Lower lobe of right lung (tissue), 2 donors: ENCODE data around the gene CLMP. TPM values are rescaled to one million over a fixed set of nuclear protein-coding genes. Genes with fewer than 3 reads are reported as not detected.

Source experiments
- ATAC-seq, 2 donors: fragments of 200-7000 bp; cut with Tn5 transposase; one replicate each; pipeline ENCODE4 v1.9.1; 2020 to 2022; ENCODE audit warnings: mild to moderate bottlenecking in 2 of 2, moderate library complexity in 2 of 2
- DNase-seq: peaks from one replicate; pipeline ENCODE4 v3.0.0-alpha.2; 2020
- H3K27ac ChIP-seq: fragments of 200-600 bp; one replicate; pipeline ENCODE4 v1.8.0; 2022
- H3K27me3 ChIP-seq: fragments of 200-600 bp; one replicate; pipeline ENCODE4 v1.8.0; 2022; ENCODE audit warnings: low read depth
- H3K36me3 ChIP-seq: fragments of 200-600 bp; one replicate; pipeline ENCODE4 v1.8.0; 2022; ENCODE audit warnings: mild to moderate bottlenecking
- H3K4me1 ChIP-seq: fragments of 200-600 bp; one replicate; pipeline ENCODE4 v1.8.0; 2022
- H3K4me3 ChIP-seq: fragments of 200-600 bp; one replicate; pipeline ENCODE4 v1.8.0; 2022; ENCODE audit warnings: mild to moderate bottlenecking
- H3K9me3 ChIP-seq: fragments of 200-600 bp; one replicate; pipeline ENCODE4 v1.8.0; 2022
- CTCF ChIP-seq: fragments of 200-600 bp; IDR thresholded peaks from one replicate; pipeline ENCODE4 v1.8.0; 2022; ENCODE audit warnings: antibody characterized with exemption, mild to moderate bottlenecking
- intact Hi-C: fragments of 100-400 bp; cut with DNase I; formaldehyde crosslinking; loops from one replicate; pipeline ENCODE4 v1.11.0; 2022
- total RNA-seq: library from RNA; stranded (reverse); fragmentation: NEBNext Ultra II Directional; extraction: Animal tissue kit (Norgen Biotek cat#: 25700); gene quantifications from one replicate; pipeline ENCODE4 v1.2.1, GENCODE V29; 2021
- donor health status: DM: no; HTN: yes; CAD: no; lungs with severe emphysema.

The CLMP gene
- total RNA-seq, 1 donor from 2014 or later, result 15.1 TPM

GRCh38 chr11:123194337-123195187 lies 486 bp downstream of the CLMP start:
- ATAC-seq (peak; percentile 60 to 70), DNase-seq (no peak)
- no peak for TF ChIP-seq CTCF
- H3K4me3 ChIP-seq, result peak overlapping the region; percentile 51
- H3K36me3 ChIP-seq, result no peaks in the 10 kb centered on the region
- H3K27ac ChIP-seq, result peak overlapping the region; percentile 64
- H3K9me3 ChIP-seq, result no peaks in the 10 kb centered on the region
- intact Hi-C loops, result no loop called here
- H3K27me3 ChIP-seq, result peaks cover 51% of the 10 kb centered on the region
- peaks cover 16% of the 10 kb centered on the region for H3K4me1 ChIP-seq

GRCh38 chr11:123193742-123194141 lies 1.3 kb downstream of the CLMP start:
- peaks cover 16% of the 10 kb centered on the region for H3K4me1 ChIP-seq
- H3K27ac ChIP-seq, result peak overlapping the region; percentile 64
- H3K9me3 ChIP-seq, result no peaks in the 10 kb centered on the region
- no peak for TF ChIP-seq CTCF
- H3K27me3 ChIP-seq, result peaks cover 51% of the 10 kb centered on the region
- intact Hi-C loops, result no loop called here
- no peak for DNase-seq
- H3K4me3 ChIP-seq, result peak overlapping the region; percentile 51
- no peaks in the 10 kb centered on the region for H3K36me3 ChIP-seq
- ATAC-seq, result no peak

GRCh38 chr11:123191939-123192338 lies 3.1 kb downstream of the CLMP start:
- DNase-seq (no peak), ATAC-seq (no peak)
- intact Hi-C loops, result no loop called here
- Histone ChIP-seq H3K4me1 (peaks cover 16% of the 10 kb centered on the region), H3K4me3 (no peak overlapping the region), H3K36me3 (no peaks in the 10 kb centered on the region), H3K9me3 (no peaks in the 10 kb centered on the region), H3K27ac (no peak overlapping the region), H3K27me3 (peaks cover 46% of the 10 kb centered on the region)
- no peak for TF ChIP-seq CTCF

- peaks cover 38% of the 10 kb centered on the region for H3K27me3 ChIP-seq
- H3K9me3 ChIP-seq, result no peaks in the 10 kb centered on the region
- H3K36me3 ChIP-seq, result no peaks in the 10 kb centered on the region
- DNase-seq (no peak), ATAC-seq (no peak)
- TF ChIP-seq CTCF, result no peak
- H3K27ac ChIP-seq, result no peak overlapping the region
- intact Hi-C loops, result no loop called here
- H3K4me3 ChIP-seq, result no peak overlapping the region
- peaks cover 6% of the 10 kb centered on the region for H3K4me1 ChIP-seq
Observed at GRCh38 chr11:123190518-123190917, 4.5 kb downstream of the CLMP start.

GRCh38 chr11:123188508-123189165 lies 6.4 kb downstream of the CLMP start:
- no peak for DNase-seq
- intact Hi-C loops, result no loop called here
- no peak for TF ChIP-seq CTCF

More at GRCh38 chr11:123188508-123189165, 6.4 kb downstream of the CLMP start:
- no peaks in the 10 kb centered on the region for H3K36me3 ChIP-seq
- H3K9me3 ChIP-seq, result no peaks in the 10 kb centered on the region
- no peaks in the 10 kb centered on the region for H3K4me1 ChIP-seq
- no peak overlapping the region for H3K4me3 ChIP-seq
- no peak overlapping the region for H3K27ac ChIP-seq
- H3K27me3 ChIP-seq, result peaks cover 23% of the 10 kb centered on the region
- ATAC-seq, result no peak
